Tibial nerve (tissue), 3 donors: Measurements from ENCODE around the gene LRGUK.

Experiments
- CTCF ChIP-seq, 5 experiments: fragments of 200-600 bp in 3 of 5; fragments of 450-650 bp in 2 of 5; sonication (generic) in 3 of 5; IDR thresholded peaks; one replicate each; pipeline ENCODE4 v1.5.1; 2016 to 2019; ENCODE audit warnings: antibody characterized with exemption in 5 of 5, mild to moderate bottlenecking in 3 of 5, moderate library complexity in 2 of 5
- POLR2A ChIP-seq, 2 donors: fragments of 450-650 bp; IDR thresholded peaks; one replicate each; pipeline ENCODE4 v1.6.1; 2017; ENCODE audit warnings: antibody characterized with exemption in 2 of 2, mild to moderate bottlenecking in 2 of 2, moderate library complexity in 2 of 2

GRCh38 chr7:134210227-134210626, 83.1 kb downstream of the LRGUK start:
- TF ChIP-seq CTCF (IDR thresholded peaks at IDR 0.05) = no peak
- no peak for TF ChIP-seq POLR2A (IDR thresholded peaks at IDR 0.05)
